ENCODE measurements around the gene POLR1G.
"Not testable (repeated sequence)": the region's sequence is repeated elsewhere in the genome, so short reads cannot be mapped to it uniquely, and the experiment has no call there.

POLR1G gene

DNA sequence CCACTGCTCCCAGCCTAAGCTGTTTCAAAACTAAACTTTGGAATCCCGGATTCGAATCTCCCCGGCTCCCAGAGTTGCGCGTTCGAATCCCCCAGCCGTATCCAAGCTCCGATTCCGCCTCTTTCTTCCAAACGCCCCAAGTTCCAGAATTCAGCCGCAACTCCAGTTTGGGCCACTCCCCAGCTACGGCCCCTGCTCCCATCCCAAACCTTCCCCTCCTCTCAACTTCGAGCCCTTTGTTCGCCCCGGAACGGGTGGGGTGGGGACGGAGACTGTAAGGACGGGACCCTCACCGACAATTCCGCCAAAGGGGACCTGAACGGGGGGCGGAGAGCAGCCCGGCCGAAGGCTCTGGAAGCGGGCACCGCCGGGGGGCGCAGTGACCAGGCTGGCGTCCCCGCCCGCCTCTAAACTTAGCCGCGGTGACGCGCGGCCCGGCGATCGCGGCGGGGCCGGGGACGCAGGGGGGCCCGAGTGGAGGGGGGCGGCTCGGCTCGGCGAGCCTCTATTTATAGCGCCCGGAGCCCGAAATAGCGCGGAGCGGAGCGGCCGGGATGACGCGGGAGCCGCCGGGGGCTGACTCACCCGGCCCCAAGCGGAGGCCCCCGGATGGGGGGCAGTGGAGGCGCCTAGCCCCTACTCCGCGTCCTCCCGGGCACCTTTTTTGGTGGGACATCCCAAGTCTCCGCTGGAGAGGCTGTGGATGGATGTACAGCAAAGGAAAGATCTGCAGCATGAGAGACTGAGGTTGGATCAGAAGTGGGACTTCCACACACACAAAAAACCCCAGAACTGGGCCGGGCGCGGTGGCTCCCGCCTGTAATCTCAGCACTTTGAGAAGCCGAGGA is 22.2 kb downstream of the POLR1G start:
- peak; percentile 55 for DNase-seq
- H3K36me3 ChIP-seq, result no peaks in the 10 kb centered on the region
- TF ChIP-seq, protein P1, sequence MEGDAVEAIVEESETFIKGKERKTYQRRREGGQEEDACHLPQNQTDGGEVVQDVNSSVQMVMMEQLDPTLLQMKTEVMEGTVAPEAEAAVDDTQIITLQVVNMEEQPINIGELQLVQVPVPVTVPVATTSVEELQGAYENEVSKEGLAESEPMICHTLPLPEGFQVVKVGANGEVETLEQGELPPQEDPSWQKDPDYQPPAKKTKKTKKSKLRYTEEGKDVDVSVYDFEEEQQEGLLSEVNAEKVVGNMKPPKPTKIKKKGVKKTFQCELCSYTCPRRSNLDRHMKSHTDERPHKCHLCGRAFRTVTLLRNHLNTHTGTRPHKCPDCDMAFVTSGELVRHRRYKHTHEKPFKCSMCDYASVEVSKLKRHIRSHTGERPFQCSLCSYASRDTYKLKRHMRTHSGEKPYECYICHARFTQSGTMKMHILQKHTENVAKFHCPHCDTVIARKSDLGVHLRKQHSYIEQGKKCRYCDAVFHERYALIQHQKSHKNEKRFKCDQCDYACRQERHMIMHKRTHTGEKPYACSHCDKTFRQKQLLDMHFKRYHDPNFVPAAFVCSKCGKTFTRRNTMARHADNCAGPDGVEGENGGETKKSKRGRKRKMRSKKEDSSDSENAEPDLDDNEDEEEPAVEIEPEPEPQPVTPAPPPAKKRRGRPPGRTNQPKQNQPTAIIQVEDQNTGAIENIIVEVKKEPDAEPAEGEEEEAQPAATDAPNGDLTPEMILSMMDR (IDR thresholded peaks at IDR 0.05; ENCODE audit: low read depth, low read length), result peak; percentile 32
- H3K27me3 ChIP-seq, result peaks cover 7% of the 10 kb centered on the region
- H3K4me3 ChIP-seq (ENCODE audit: low read depth, low read length), result peak overlapping the region; percentile 43
- H3K4me1 ChIP-seq, result no peaks in the 10 kb centered on the region
- no peaks in the 10 kb centered on the region for H3K9me3 ChIP-seq

- not testable (repeated sequence) for H3K4me3 ChIP-seq (ENCODE audit: low read depth, low read length); H3K9me3 ChIP-seq; H3K27me3 ChIP-seq; H3K4me1 ChIP-seq; DNase-seq; H3K36me3 ChIP-seq
Observed at GRCh38 chr19:45429896-45430295, 23.5 kb downstream of the POLR1G start.

- not testable (repeated sequence) for H3K27me3 ChIP-seq; H3K4me3 ChIP-seq (ENCODE audit: low read depth, low read length); DNase-seq; H3K36me3 ChIP-seq; H3K9me3 ChIP-seq; H3K4me1 ChIP-seq
Observed at GRCh38 chr19:45431008-45431407, 24.6 kb downstream of the POLR1G start.

DNA sequence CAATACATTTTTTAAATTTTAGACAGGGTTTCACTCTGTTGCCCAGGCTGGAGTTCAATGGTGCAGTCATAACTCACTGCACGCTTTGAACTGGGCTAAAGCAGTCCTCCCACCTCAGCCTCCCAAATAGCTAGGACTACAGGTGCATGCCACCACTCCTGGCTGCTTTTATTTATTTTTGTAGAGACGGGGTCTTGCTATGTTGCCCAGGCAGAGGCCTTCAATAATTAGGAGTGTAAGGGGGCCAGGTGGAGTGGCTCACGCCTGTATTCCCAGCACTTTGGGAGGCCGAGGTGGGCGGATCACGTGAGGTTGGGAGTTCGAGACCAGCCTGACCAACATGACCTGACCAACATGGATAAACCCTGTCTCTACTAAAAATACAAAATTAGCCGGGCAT is 26.1 kb downstream of the POLR1G start:
- H3K4me3 ChIP-seq (ENCODE audit: low read depth, low read length); H3K9me3 ChIP-seq; H3K36me3 ChIP-seq; DNase-seq; H3K4me1 ChIP-seq; H3K27me3 ChIP-seq: not testable (repeated sequence)

GRCh38 chr19:45437328-45437727 is 30.9 kb downstream of the POLR1G start:
- no peak for DNase-seq
- TF ChIP-seq, protein P1 (IDR thresholded peaks at IDR 0.05; ENCODE audit: low read depth, low read length), result no peak

DNA sequence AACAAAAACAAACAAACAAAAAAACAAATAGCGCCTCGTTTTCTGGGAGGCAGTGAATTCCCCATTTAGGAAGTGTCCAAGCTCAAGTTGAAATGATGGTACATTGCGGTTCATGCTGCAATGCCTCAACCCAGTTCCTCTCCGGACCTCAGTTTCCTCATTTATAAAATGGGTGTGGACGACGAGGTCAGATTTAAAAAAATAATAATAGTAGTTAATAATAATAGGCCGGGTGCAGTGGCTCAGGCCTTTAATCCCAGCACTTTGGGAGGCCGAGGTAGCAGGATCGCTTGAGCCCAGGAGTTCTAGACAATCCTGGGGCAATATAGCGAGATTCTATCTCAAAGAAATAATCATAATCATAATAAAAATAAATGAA is 32.7 kb downstream of the POLR1G start:
- H3K9me3 ChIP-seq, result no peaks in the 10 kb centered on the region
- H3K36me3 ChIP-seq, result no peaks in the 10 kb centered on the region
- TF ChIP-seq, protein P1 (IDR thresholded peaks at IDR 0.05; ENCODE audit: low read depth, low read length), result no peak
- peak overlapping the region; percentile 55 for H3K4me3 ChIP-seq (ENCODE audit: low read depth, low read length)
- H3K27me3 ChIP-seq, result no peaks in the 10 kb centered on the region
- DNase-seq, result no peak
- no peaks in the 10 kb centered on the region for H3K4me1 ChIP-seq

More at GRCh38 chr19:45437328-45437727, 30.9 kb downstream of the POLR1G start:
- Histone ChIP-seq H3K36me3 (no peaks in the 10 kb centered on the region), H3K9me3 (no peaks in the 10 kb centered on the region), H3K4me3 (ENCODE audit: low read depth, low read length) (no peak overlapping the region), H3K4me1 (no peaks in the 10 kb centered on the region), H3K27me3 (no peaks in the 10 kb centered on the region)

DNA sequence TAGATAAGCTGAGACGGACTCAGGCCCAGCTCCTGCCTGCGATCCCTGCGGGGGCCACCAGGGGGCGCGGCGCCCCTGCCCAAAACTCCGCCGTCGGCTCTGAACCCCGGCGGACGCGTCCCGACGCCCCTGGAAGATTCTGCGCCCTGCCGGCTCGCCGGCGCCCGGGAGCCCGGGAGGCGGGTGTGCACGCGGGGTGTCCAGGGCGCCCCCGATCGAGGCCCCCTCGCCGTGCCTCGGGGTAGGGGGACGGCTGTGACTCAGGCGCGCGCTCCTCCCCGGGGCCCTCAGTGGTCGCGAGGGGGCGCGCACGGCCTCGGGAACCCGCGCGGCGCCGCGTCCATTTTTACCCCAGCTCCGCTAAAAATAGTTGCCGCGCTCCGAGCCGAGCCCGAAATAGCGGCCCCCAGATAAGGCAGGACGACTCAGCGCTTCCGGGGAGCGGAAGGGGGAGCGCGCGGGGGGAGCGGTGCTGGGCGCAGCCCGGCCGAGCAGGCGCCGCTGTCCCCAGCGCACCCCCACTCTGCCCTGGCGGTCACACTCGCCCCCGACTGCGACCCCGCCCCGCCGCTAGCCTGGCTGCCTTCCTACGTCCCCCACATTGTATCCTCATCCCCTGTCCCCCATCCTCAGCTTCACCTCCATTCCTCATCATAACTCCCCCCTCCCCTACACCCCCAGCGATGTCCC is 33.3 kb downstream of the POLR1G start:
- 0 out of 2 replicates have a peak, but pooled peaks cover 2% of the 10 kb centered on the region for H3K4me1 ChIP-seq
- DNase-seq, result peak; percentile 79
- TF ChIP-seq, protein P1 (IDR thresholded peaks at IDR 0.05; ENCODE audit: low read depth, low read length), result peak; percentile 90

More for the DNA sequence above, 33.3 kb downstream of the POLR1G start:
- peak overlapping the region; percentile 55 for H3K4me3 ChIP-seq (ENCODE audit: low read depth, low read length)
- H3K36me3 ChIP-seq, result no peaks in the 10 kb centered on the region
- H3K9me3 ChIP-seq, result no peaks in the 10 kb centered on the region
- no peaks in the 10 kb centered on the region for H3K27me3 ChIP-seq
